Activated T-helper 2 cell treated with anti-CD3 and anti-CD28 coated beads, Interferon-gamma antibody, Interleukin-2, Interleukin-4, amounts not matched to agents 10 μg/mL and 5 μg/mL and 100 μg/mL, durations not matched to agents 14 hours and 24 hours and 36 hours (primary cell): Measurements from ENCODE around the gene AGBL5. TPM values are rescaled to one million over a fixed set of nuclear protein-coding genes. Genes with fewer than 3 reads are reported as not detected.

Experiments used
- DNase-seq: peaks from one replicate; pipeline ENCODE4 v3.0.0; 2021; ENCODE audit warnings: low spot score
- H3K27ac Mint-ChIP-seq: one replicate; pipeline ENCODE4 v1.8.0; 2021; ENCODE audit warnings: mixed read lengths
- H3K27me3 Mint-ChIP-seq: one replicate; pipeline ENCODE4 v1.8.0; 2021; ENCODE audit warnings: low read depth, mixed read lengths
- H3K36me3 Mint-ChIP-seq: one replicate; pipeline ENCODE4 v1.8.0; 2021; ENCODE audit warnings: low read depth, mixed read lengths
- H3K4me1 Mint-ChIP-seq: one replicate; pipeline ENCODE4 v1.8.0; 2021; ENCODE audit warnings: low read depth, mixed read lengths
- H3K4me3 Mint-ChIP-seq: one replicate; pipeline ENCODE4 v1.8.0; 2021; ENCODE audit warnings: low read depth, mild to moderate bottlenecking, moderate library complexity, mixed read lengths
- H3K9me3 Mint-ChIP-seq: one replicate; pipeline ENCODE4 v1.8.0; 2021; ENCODE audit warnings: mixed read lengths
- intact Hi-C: fragments of 100-400 bp; cut with micrococcal nuclease; formaldehyde crosslinking; loops from one replicate; pipeline ENCODE4 v1.15.1; 2023
- total RNA-seq: library from RNA; stranded (reverse); gene quantifications from 2 replicates; pipeline ENCODE4 v1.2.3, GENCODE V29; 2022

The AGBL5 gene
- total RNA-seq, 1 donor from 2014 or later = 13.8 TPM

- DNase-seq = no peak
- H3K36me3 Mint-ChIP-seq = peaks cover 32% of the 10 kb centered on the region
- intact Hi-C loops = no loop called here
- no peak overlapping the region for H3K27ac Mint-ChIP-seq
- H3K27me3 Mint-ChIP-seq = no peaks in the 10 kb centered on the region
- no peaks in the 10 kb centered on the region for H3K9me3 Mint-ChIP-seq
- no peak overlapping the region for H3K4me3 Mint-ChIP-seq
- peaks cover 20% of the 10 kb centered on the region for H3K4me1 Mint-ChIP-seq
Observed at GRCh38 chr2:27027211-27027651, 24.2 kb upstream of the AGBL5 start.

GRCh38 chr2:27029051-27029450 lies 22.4 kb upstream of the AGBL5 start:
- DNase-seq = no peak
- Mint-ChIP-seq H3K27me3 (no peaks in the 10 kb centered on the region), H3K4me1 (peaks cover 27% of the 10 kb centered on the region), H3K9me3 (no peaks in the 10 kb centered on the region), H3K27ac (no peak overlapping the region), H3K4me3 (no peak overlapping the region), H3K36me3 (peaks cover 44% of the 10 kb centered on the region)
- intact Hi-C loops = no loop called here

GRCh38 chr2:27032495-27033252 lies 18.8 kb upstream of the AGBL5 start, which contains the start of gene TMEM214:
TSS of gene TMEM214 (plus strand) at chr2:27032965. CDS start at chr2:27033016, 51 bp downstream.
- Mint-ChIP-seq H3K4me1 (peaks cover 31% of the 10 kb centered on the region), H3K27me3 (no peaks in the 10 kb centered on the region), H3K9me3 (no peaks in the 10 kb centered on the region), H3K36me3 (peaks cover 70% of the 10 kb centered on the region), H3K27ac (peak within 1 kb of the TSS; percentile 87), H3K4me3 (peak within 1 kb of the TSS; percentile 95)
- intact Hi-C loops = loop anchor here (1.0 kb wide), 2 partner anchors 18 to 49 kb away; no protein-coding TSS in a partner anchor
- peak; percentile 78 for DNase-seq

GRCh38 chr2:27033253-27033852 lies 18.1 kb upstream of the AGBL5 start:
- peaks cover 31% of the 10 kb centered on the region for H3K4me1 Mint-ChIP-seq
- no peaks in the 10 kb centered on the region for H3K9me3 Mint-ChIP-seq
- H3K27ac Mint-ChIP-seq = peak overlapping the region; percentile 82
- intact Hi-C loops = no loop called here
- H3K36me3 Mint-ChIP-seq = peaks cover 72% of the 10 kb centered on the region
- H3K4me3 Mint-ChIP-seq = peak overlapping the region; percentile 95
- DNase-seq = no peak
- H3K27me3 Mint-ChIP-seq = no peaks in the 10 kb centered on the region

- Mint-ChIP-seq H3K36me3 (peaks cover 88% of the 10 kb centered on the region), H3K4me1 (peaks cover 13% of the 10 kb centered on the region), H3K27ac (no peak overlapping the region), H3K27me3 (no peaks in the 10 kb centered on the region), H3K4me3 (no peak overlapping the region), H3K9me3 (no peaks in the 10 kb centered on the region)
- intact Hi-C loops = no loop called here
- no peak for DNase-seq
Observed at GRCh38 chr2:27038012-27038411, 13.5 kb upstream of the AGBL5 start.

GRCh38 chr2:27038631-27039339 lies 12.7 kb upstream of the AGBL5 start:
- intact Hi-C loops = no loop called here
- peaks cover 81% of the 10 kb centered on the region for H3K36me3 Mint-ChIP-seq
- no peak overlapping the region for H3K4me3 Mint-ChIP-seq
- H3K27ac Mint-ChIP-seq = no peak overlapping the region
- DNase-seq = no peak
- no peaks in the 10 kb centered on the region for H3K27me3 Mint-ChIP-seq
- peaks cover 9% of the 10 kb centered on the region for H3K4me1 Mint-ChIP-seq
- no peaks in the 10 kb centered on the region for H3K9me3 Mint-ChIP-seq

- no peaks in the 10 kb centered on the region for H3K9me3 Mint-ChIP-seq
- H3K4me3 Mint-ChIP-seq = no peak overlapping the region
- DNase-seq = no peak
- peaks cover 76% of the 10 kb centered on the region for H3K36me3 Mint-ChIP-seq
- intact Hi-C loops = no loop called here
- no peak overlapping the region for H3K27ac Mint-ChIP-seq
- no peaks in the 10 kb centered on the region for H3K27me3 Mint-ChIP-seq
- H3K4me1 Mint-ChIP-seq = peaks cover 4% of the 10 kb centered on the region
Observed at GRCh38 chr2:27039426-27039825, 12.0 kb upstream of the AGBL5 start.

- intact Hi-C loops = no loop called here
- no peak overlapping the region for H3K27ac Mint-ChIP-seq
- no peak for DNase-seq
- no peaks in the 10 kb centered on the region for H3K9me3 Mint-ChIP-seq
- H3K4me3 Mint-ChIP-seq = no peak overlapping the region
- H3K27me3 Mint-ChIP-seq = no peaks in the 10 kb centered on the region
- H3K4me1 Mint-ChIP-seq = peaks cover 4% of the 10 kb centered on the region
- peaks cover 78% of the 10 kb centered on the region for H3K36me3 Mint-ChIP-seq
Observed at GRCh38 chr2:27039871-27040270, 11.6 kb upstream of the AGBL5 start.

- intact Hi-C loops = no loop called here
- Mint-ChIP-seq H3K4me1 (no peaks in the 10 kb centered on the region), H3K4me3 (no peak overlapping the region), H3K36me3 (peaks cover 76% of the 10 kb centered on the region), H3K9me3 (no peaks in the 10 kb centered on the region), H3K27ac (no peak overlapping the region), H3K27me3 (no peaks in the 10 kb centered on the region)
- DNase-seq = no peak
Observed at GRCh38 chr2:27040282-27040681, 11.2 kb upstream of the AGBL5 start.

GRCh38 chr2:27041752-27042151 lies 9.7 kb upstream of the AGBL5 start:
- H3K9me3 Mint-ChIP-seq = no peaks in the 10 kb centered on the region
- no peaks in the 10 kb centered on the region for H3K27me3 Mint-ChIP-seq
- no peak overlapping the region for H3K27ac Mint-ChIP-seq
- no peak overlapping the region for H3K4me3 Mint-ChIP-seq
- peaks cover 66% of the 10 kb centered on the region for H3K36me3 Mint-ChIP-seq
- no peak for DNase-seq
- intact Hi-C loops = no loop called here
- no peaks in the 10 kb centered on the region for H3K4me1 Mint-ChIP-seq

- H3K4me1 Mint-ChIP-seq = no peaks in the 10 kb centered on the region
- peaks cover 61% of the 10 kb centered on the region for H3K36me3 Mint-ChIP-seq
- H3K4me3 Mint-ChIP-seq = no peak overlapping the region
- no peaks in the 10 kb centered on the region for H3K27me3 Mint-ChIP-seq
- H3K27ac Mint-ChIP-seq = no peak overlapping the region
- no peak for DNase-seq
- no peaks in the 10 kb centered on the region for H3K9me3 Mint-ChIP-seq
- intact Hi-C loops = no loop called here
Observed at GRCh38 chr2:27042159-27042661, 9.3 kb upstream of the AGBL5 start.

- peaks cover 56% of the 10 kb centered on the region for H3K36me3 Mint-ChIP-seq
- intact Hi-C loops = no loop called here
- H3K4me3 Mint-ChIP-seq = no peak overlapping the region
- peaks cover 3% of the 10 kb centered on the region for H3K4me1 Mint-ChIP-seq
- no peak for DNase-seq
- no peaks in the 10 kb centered on the region for H3K27me3 Mint-ChIP-seq
- H3K9me3 Mint-ChIP-seq = no peaks in the 10 kb centered on the region
- H3K27ac Mint-ChIP-seq = no peak overlapping the region
Observed at GRCh38 chr2:27042985-27043634, 8.4 kb upstream of the AGBL5 start.
